HG02885 (cell line): ENCODE measurements around the gene RAB23.
A peak's percentile ranks its signal among the peaks of the same experiment; 100 is the strongest.

ENCODE experiments used
- ATAC-seq: cut with Tn5 transposase; IDR thresholded peaks from one replicate; pipeline ENCODE4 v1.9.1; 2021; ENCODE audit warnings: mild to moderate bottlenecking; ENCODE audit not compliant: unreplicated experiment, poor library complexity

The RAB23 gene

GRCh38 chr6:57221936-57222742 is at the start of gene RAB23:
TSS of gene RAB23 (minus strand) at chr6:57222307. CDS start at chr6:57210380, 11,927 bp downstream.
- ATAC-seq: peak; percentile 86

GRCh38 chr6:57268294-57268640 is 46.2 kb upstream of the RAB23 start:
- ATAC-seq: no peak

- peak; percentile 73 for ATAC-seq
These were observed 45.6 kb upstream of the RAB23 start for GRCh38 chr6:57267586-57268293.

DNA sequence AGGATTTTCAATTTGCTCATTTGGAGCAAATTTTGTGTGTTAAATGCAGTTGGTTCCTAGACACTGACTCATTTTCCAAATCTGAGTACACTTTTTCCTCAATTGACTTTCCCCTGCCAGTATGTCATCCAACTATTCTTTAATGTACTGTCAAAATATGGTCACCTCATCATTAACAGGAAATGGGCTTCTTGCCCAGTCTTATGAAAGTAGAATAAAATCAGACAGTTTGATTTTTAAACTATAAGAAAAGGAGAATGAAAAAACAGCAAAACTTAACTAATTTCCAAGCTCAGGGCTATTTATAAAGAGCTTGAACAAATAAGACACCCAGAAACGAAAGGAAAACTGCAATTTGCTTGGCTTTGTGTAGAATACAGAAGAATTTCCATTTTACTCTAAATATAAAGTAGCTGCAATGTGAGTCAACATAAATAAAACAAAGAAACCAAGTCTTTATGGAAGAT is 43.7 kb upstream of the RAB23 start:
- ATAC-seq: no peak

GRCh38 chr6:57263739-57264138 is 41.6 kb upstream of the RAB23 start:
- no peak for ATAC-seq

DNA sequence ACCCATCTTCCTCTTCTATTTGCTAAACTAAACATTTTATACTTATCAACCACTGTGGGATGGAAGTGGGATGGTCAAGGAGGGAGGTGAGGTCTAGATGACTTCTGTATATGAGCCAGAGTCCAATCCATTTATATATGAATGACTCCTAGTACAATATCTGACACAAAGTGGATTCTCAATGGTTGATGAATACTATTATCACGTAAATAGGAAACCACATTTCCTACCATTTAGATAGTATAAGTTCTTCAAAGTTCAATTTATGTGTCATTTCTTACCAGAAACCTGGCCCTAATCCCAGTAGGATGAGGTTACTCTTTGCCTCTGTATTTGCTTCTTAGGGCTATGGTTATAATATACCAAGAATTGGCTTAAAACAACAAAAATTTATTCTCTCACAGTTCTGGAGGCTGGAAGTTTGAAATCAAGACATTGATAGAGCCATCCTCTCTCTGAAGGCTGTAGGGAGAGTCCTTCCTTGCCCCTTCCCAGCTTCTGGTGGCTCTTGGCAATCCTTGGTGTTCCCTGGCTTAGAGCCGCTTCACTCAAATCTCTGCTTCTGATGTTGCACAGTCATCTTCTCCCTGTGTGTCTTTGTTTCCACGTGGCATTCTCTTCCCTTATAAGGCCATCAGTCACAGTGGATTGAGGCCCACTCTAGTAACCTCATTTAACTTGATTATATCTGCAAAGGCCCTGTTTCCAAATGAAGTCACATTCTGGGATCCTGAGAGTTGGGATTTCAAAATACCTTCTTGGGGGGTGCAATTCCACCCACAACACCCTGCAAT is 41.0 kb upstream of the RAB23 start:
- no peak for ATAC-seq

- no peak for ATAC-seq
These were observed 40.4 kb upstream of the RAB23 start for GRCh38 chr6:57262488-57262887.

- no peak for ATAC-seq
These were observed 39.8 kb upstream of the RAB23 start for GRCh38 chr6:57261926-57262325.

DNA sequence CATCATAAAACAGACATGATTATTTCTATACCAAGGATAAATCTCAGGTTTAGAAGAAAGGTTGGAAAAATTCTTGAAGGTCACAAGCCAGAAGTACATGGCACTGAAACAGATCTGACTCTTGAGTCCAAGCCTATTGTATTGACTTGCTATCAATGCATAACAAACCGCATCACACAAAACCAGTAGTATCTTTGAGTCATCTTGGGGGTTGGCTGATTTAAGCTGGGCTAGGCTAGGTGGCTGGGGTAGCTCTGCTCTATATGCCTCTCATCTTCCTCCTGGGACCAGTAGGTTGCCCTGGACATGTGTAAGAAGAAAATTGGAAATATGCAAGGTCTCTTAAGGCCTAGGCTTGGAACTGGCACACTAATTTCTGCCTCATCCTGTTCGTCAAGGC is 37.0 kb upstream of the RAB23 start:
- no peak for ATAC-seq

- ATAC-seq: no peak
These were observed 35.9 kb upstream of the RAB23 start for GRCh38 chr6:57257911-57258541.

GRCh38 chr6:57256541-57256940 is 34.4 kb upstream of the RAB23 start:
- no peak for ATAC-seq

DNA sequence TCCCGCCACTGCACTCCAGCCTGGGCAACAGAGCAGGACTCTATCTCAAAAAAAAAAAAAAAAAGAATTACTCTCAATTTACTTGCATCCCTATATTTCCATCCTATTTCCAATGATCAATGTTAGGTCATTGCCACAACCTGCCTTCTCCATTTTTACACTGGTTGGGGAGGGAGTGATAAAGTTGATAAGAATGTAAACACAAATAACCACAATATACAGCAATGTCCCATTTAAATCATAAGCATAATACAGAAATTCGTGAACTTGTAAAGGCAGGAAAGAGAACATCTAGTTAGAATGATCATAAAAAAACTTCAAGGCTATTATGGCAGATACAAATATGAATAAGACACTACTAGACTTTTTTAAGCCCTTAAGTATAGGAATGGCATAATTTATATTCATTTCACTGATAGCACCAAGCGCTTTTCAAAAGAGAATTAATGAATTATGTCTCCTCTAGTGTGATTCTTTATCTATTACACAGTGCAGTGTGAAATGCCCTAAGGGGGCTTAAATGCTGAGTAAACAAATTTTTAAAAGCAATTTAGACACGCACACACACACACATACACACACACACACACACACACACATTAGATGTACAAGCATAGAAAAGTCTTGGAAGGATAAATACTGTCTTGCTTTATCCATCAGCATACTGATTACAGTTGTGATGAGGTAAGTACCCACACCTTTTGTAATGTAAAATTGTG is 33.5 kb upstream of the RAB23 start:
- no peak for ATAC-seq

- ATAC-seq: no peak
These were observed 32.1 kb upstream of the RAB23 start for GRCh38 chr6:57254055-57254717.

DNA sequence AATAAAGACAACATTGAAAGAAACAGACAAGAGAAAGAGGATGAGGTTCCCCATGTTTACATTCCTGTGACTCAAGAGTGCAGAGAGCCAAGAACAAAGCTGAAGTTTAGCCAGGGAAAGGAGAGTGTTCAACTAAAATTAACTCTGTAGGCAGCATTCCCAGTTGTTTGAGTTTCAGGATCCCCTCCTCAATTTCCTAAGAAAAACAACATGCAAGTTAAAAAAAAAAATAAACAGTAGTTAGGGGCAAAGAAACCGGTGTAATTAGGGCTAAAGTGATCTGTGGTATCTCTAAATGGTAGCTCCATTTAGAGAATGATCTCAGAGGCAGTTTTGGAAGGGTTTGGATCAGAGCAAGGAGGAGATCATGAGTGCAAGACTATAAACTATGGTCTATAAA is 30.9 kb upstream of the RAB23 start:
- ATAC-seq: no peak

GRCh38 chr6:57252137-57252536 is 30.0 kb upstream of the RAB23 start:
- ATAC-seq: no peak

GRCh38 chr6:57250348-57250747 is 28.2 kb upstream of the RAB23 start:
- no peak for ATAC-seq

GRCh38 chr6:57248311-57248895 is 26.3 kb upstream of the RAB23 start:
- no peak for ATAC-seq

GRCh38 chr6:57247603-57248002 is 25.5 kb upstream of the RAB23 start:
- no peak for ATAC-seq

DNA sequence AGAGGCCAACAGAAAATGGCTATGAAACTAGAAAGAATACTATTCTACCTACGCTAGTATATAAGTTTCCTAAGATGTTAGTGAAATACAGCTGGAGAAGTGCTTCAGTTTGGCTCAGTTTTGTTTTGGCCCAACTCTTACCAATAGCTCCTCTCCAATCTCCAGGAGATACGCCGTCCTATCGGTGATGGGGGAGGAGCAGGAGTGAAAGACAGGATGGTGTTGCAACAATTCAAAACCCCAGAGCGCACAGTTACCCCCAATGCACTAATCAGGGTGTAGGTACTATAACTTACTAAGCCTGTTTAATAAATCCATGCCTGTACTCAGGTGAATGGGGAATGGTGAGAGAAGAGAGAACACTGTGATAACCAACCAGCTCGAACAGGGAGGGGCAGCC is 24.2 kb upstream of the RAB23 start:
- no peak for ATAC-seq
